H1 (cell line): ENCODE measurements around the gene CACNA1C. TPM values are rescaled to one million over a fixed set of nuclear protein-coding genes. Genes with fewer than 3 reads are reported as not detected.

ENCODE experiments used
- BCL11A ChIP-seq, 2 experiments: IDR thresholded peaks; one replicate each; pipeline ENCODE4 v1.6.1; 2011; ENCODE audit warnings: low read depth in 2 of 2, low read length in 2 of 2, mild to moderate bottlenecking in 2 of 2
- CHD2 ChIP-seq: IDR thresholded peaks from 2 replicates; pipeline ENCODE4 v1.6.1; 2012; ENCODE audit warnings: low read length, improper control_type of control experiment
- POLR2A ChIP-seq, 2 experiments: IDR thresholded peaks; 1 replicate in 1 of 2; 2 replicates in 1 of 2; pipeline ENCODE4 v1.6.1; 2011; ENCODE audit warnings: low read depth in 2 of 2, low read length in 2 of 2, mild to moderate bottlenecking in 2 of 2; ENCODE audit errors: control extremely low read depth in 1 of 2
- SIN3A ChIP-seq, 2 experiments: IDR thresholded peaks in 1 of 2; conservative IDR thresholded peaks in 1 of 2; 2 replicates each; pipeline ENCODE4 v1.6.1; 2011 to 2012; ENCODE audit warnings: low read length in 2 of 2, improper control_type of control experiment in 1 of 2, low read depth in 1 of 2, mild to moderate bottlenecking in 1 of 2
- SRF ChIP-seq: IDR thresholded peaks from 2 replicates; pipeline ENCODE4 v1.6.1; 2011; ENCODE audit warnings: mild to moderate bottlenecking, low read depth, low read length, moderate library complexity
- ZNF274 ChIP-seq: IDR thresholded peaks from 2 replicates; pipeline ENCODE4 v1.7.0; 2012; ENCODE audit warnings: low read length, borderline replicate concordance; ENCODE audit errors: extremely low read depth
- polyA plus RNA-seq, 7 experiments: library from polyadenylated mRNA; depleted of rRNA in 3 of 7; stranded (reverse) in 5 of 7; unstranded in 2 of 7; fragments of >200 nt in 5 of 7; fragments of 200-250 nt in 2 of 7; gene quantifications; 1 replicate in 5 of 7; 2 replicates in 1 of 7; 4 replicates in 1 of 7; pipeline versions ENCODE4 v1.2.1 to v1.2.3, GENCODE V29; 2011 to 2013; ENCODE audit warnings: missing spikeins in 2 of 7, mixed read lengths in 2 of 7
- total RNA-seq: library from RNA; stranded (reverse); fragmentation: NEBNext Ultra II Directional; extraction: Animal tissue kit (Norgen Biotek cat#: 25700); gene quantifications from 2 replicates; pipeline ENCODE4 v1.2.1, GENCODE V29; 2021
- TF ChIP-seq, protein P1 (sequence below): fragments of 300-600 bp; sonication (generic); IDR thresholded peaks from 2 replicates; pipeline ENCODE4 v1.7.1; 2012; ENCODE audit warnings: low read length, moderate library complexity, mild to moderate bottlenecking, inconsistent platforms; ENCODE audit not compliant: insufficient replicate concordance

Gene CACNA1C
- total and polyA plus RNA-seq, 2 of the 8 experiments (the other 6 are each of a cell fraction or from before 2014, with no cell fraction given) = 1.3 TPM

DNA sequence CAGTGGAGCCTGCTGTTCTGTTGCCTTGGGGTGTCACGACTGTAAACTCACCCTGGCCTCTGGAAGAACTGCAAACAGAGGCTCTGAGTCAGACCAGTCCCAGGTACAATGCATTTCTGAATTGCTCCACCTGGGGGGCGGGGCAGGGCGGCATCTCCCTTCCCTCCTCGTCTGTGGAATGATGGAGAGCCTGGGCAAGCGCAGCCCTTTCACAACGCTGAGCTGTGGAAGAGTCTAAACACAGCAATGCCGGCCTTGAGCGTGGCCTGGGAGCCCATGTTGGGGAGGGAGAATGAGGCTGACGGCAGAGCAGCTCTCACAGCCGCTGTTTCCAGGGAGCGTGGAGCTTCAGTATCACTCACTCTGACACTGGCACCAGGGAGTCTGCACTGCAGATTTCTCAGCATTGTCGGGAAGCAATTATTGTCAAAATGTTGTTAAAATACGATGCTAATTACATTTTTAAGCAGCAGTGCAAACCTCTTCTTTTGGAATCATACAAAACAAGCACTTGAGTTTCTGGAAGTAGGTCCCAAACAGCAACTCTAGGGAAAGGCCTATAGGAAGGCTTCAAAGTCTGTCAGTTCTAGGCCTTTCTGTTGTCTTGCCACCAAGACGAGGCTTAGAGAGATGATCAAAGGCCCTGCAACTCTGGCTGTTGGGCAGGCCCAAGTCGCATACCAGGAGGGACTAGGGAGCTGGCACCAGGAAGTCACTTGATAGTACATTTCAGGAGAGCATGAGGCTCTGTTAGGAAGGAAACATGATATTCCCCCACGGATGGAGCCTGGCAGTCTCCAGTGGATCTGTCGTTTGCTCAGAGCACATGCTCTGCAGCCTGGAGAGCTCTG, 498.0 kb downstream of the CACNA1C start (continued):
- TF ChIP-seq, protein P1, sequence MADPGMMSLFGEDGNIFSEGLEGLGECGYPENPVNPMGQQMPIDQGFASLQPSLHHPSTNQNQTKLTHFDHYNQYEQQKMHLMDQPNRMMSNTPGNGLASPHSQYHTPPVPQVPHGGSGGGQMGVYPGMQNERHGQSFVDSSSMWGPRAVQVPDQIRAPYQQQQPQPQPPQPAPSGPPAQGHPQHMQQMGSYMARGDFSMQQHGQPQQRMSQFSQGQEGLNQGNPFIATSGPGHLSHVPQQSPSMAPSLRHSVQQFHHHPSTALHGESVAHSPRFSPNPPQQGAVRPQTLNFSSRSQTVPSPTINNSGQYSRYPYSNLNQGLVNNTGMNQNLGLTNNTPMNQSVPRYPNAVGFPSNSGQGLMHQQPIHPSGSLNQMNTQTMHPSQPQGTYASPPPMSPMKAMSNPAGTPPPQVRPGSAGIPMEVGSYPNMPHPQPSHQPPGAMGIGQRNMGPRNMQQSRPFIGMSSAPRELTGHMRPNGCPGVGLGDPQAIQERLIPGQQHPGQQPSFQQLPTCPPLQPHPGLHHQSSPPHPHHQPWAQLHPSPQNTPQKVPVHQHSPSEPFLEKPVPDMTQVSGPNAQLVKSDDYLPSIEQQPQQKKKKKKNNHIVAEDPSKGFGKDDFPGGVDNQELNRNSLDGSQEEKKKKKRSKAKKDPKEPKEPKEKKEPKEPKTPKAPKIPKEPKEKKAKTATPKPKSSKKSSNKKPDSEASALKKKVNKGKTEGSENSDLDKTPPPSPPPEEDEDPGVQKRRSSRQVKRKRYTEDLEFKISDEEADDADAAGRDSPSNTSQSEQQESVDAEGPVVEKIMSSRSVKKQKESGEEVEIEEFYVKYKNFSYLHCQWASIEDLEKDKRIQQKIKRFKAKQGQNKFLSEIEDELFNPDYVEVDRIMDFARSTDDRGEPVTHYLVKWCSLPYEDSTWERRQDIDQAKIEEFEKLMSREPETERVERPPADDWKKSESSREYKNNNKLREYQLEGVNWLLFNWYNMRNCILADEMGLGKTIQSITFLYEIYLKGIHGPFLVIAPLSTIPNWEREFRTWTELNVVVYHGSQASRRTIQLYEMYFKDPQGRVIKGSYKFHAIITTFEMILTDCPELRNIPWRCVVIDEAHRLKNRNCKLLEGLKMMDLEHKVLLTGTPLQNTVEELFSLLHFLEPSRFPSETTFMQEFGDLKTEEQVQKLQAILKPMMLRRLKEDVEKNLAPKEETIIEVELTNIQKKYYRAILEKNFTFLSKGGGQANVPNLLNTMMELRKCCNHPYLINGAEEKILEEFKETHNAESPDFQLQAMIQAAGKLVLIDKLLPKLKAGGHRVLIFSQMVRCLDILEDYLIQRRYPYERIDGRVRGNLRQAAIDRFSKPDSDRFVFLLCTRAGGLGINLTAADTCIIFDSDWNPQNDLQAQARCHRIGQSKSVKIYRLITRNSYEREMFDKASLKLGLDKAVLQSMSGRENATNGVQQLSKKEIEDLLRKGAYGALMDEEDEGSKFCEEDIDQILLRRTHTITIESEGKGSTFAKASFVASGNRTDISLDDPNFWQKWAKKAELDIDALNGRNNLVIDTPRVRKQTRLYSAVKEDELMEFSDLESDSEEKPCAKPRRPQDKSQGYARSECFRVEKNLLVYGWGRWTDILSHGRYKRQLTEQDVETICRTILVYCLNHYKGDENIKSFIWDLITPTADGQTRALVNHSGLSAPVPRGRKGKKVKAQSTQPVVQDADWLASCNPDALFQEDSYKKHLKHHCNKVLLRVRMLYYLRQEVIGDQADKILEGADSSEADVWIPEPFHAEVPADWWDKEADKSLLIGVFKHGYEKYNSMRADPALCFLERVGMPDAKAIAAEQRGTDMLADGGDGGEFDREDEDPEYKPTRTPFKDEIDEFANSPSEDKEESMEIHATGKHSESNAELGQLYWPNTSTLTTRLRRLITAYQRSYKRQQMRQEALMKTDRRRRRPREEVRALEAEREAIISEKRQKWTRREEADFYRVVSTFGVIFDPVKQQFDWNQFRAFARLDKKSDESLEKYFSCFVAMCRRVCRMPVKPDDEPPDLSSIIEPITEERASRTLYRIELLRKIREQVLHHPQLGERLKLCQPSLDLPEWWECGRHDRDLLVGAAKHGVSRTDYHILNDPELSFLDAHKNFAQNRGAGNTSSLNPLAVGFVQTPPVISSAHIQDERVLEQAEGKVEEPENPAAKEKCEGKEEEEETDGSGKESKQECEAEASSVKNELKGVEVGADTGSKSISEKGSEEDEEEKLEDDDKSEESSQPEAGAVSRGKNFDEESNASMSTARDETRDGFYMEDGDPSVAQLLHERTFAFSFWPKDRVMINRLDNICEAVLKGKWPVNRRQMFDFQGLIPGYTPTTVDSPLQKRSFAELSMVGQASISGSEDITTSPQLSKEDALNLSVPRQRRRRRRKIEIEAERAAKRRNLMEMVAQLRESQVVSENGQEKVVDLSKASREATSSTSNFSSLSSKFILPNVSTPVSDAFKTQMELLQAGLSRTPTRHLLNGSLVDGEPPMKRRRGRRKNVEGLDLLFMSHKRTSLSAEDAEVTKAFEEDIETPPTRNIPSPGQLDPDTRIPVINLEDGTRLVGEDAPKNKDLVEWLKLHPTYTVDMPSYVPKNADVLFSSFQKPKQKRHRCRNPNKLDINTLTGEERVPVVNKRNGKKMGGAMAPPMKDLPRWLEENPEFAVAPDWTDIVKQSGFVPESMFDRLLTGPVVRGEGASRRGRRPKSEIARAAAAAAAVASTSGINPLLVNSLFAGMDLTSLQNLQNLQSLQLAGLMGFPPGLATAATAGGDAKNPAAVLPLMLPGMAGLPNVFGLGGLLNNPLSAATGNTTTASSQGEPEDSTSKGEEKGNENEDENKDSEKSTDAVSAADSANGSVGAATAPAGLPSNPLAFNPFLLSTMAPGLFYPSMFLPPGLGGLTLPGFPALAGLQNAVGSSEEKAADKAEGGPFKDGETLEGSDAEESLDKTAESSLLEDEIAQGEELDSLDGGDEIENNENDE = no peak
- TF ChIP-seq SRF (no peak), BCL11A (IDR thresholded peaks at IDR 0.05; ENCODE audit: low read depth in 2 of 2, low read length in 2 of 2) (no peak), CHD2 (no peak), SIN3A (conservative IDR thresholded peaks at IDR 0.05 in 1 of 2, IDR thresholded peaks at IDR 0.05 in 1 of 2; ENCODE audit: low read depth in 1 of 2, low read length in 2 of 2) (no peak), ZNF274 (no peak), POLR2A (IDR thresholded peaks at IDR 0.05; ENCODE audit: control extremely low read depth in 1 of 2, low read depth in 2 of 2, low read length in 2 of 2) (no peak)
